Smooth muscle cell (in vitro differentiated cells): Measurements from ENCODE around the gene ALKBH3. TPM values are rescaled to one million over a fixed set of nuclear protein-coding genes. Genes with fewer than 3 reads are reported as not detected.

Experiments used
- DNase-seq: peaks from one replicate; lab custom pipeline; 2025; ENCODE audit not compliant: unreplicated experiment; lab: John Stamatoyannopoulos, UW
- H2AFZ ChIP-seq: fragments of 200-600 bp; sonication (generic); 2 replicates; pipeline ENCODE4 v1.6.0; 2016; ENCODE audit warnings: antibody characterized with exemption, low read depth, mild to moderate bottlenecking
- H3F3A ChIP-seq: fragments of 200-600 bp; sonication (generic); 2 replicates; pipeline ENCODE4 v1.6.0; 2017; ENCODE audit warnings: antibody characterized with exemption, low read depth
- H3K27ac ChIP-seq: fragments of 200-600 bp; sonication (generic); 2 replicates; pipeline ENCODE4 v1.5.1; 2016; ENCODE audit warnings: low read depth, mild to moderate bottlenecking
- H3K27me3 ChIP-seq: fragments of 200-600 bp; sonication (generic); 2 replicates; pipeline ENCODE4 v1.6.1; 2016; ENCODE audit warnings: low read depth, mild to moderate bottlenecking
- H3K36me3 ChIP-seq: fragments of 200-600 bp; sonication (generic); 2 replicates; pipeline ENCODE4 v1.5.1; 2016; ENCODE audit warnings: low read depth
- H3K4me1 ChIP-seq: fragments of 200-600 bp; sonication (generic); 2 replicates; pipeline ENCODE4 v1.5.1; 2016; ENCODE audit warnings: low read depth
- H3K4me2 ChIP-seq: fragments of 200-600 bp; sonication (generic); 2 replicates; pipeline ENCODE4 v1.6.0; 2016; ENCODE audit warnings: mild to moderate bottlenecking
- H3K4me3 ChIP-seq: fragments of 200-600 bp; sonication (generic); 2 replicates; pipeline ENCODE4 v1.5.1; 2016; ENCODE audit warnings: mild to moderate bottlenecking
- H3K79me2 ChIP-seq: fragments of 200-600 bp; sonication (generic); 2 replicates; pipeline ENCODE4 v1.6.0; 2016; ENCODE audit warnings: low read depth, mild to moderate bottlenecking
- H3K9ac ChIP-seq: fragments of 200-600 bp; sonication (generic); 2 replicates; pipeline ENCODE4 v1.6.0; 2016; ENCODE audit warnings: low read depth
- H3K9me3 ChIP-seq: fragments of 200-600 bp; sonication (generic); replicated peaks from 2 replicates; pipeline ENCODE4 v1.5.1; 2016; ENCODE audit warnings: low read depth
- H4K20me1 ChIP-seq: fragments of 200-600 bp; sonication (generic); 2 replicates; pipeline ENCODE4 v1.6.0; 2016; ENCODE audit warnings: low read depth
- WGBS: methylation state at CpG from one replicate; pipeline ENCODE4 v1.1.7; 2016; ENCODE audit warnings: low lambda C conversion rate; 5-methylcytosine and 5-hydroxymethylcytosine counted together
- polyA plus RNA-seq: library from polyadenylated mRNA; unstranded; fragments of >200 nt; fragmentation: Nextera tagmentation; extraction: Ambion mirVana; gene quantifications from 2 replicates; pipeline ENCODE4 v1.2.1, GENCODE V29; 2016
- total RNA-seq: library from RNA; depleted of rRNA; stranded (reverse); fragments of >200 nt; gene quantifications from 2 replicates; pipeline ENCODE4 v1.2.3, GENCODE V29; 2014
- TF ChIP-seq, protein P1 (sequence below): fragments of 200-600 bp; sonication (generic); IDR thresholded peaks from 2 replicates; pipeline ENCODE4 v1.5.1; 2017; ENCODE audit warnings: borderline replicate concordance, mild to moderate bottlenecking, antibody characterized with exemption; ENCODE audit not compliant: insufficient read depth, poor library complexity, severe bottlenecking

ALKBH3 gene
- total and polyA plus RNA-seq, 2 experiments from 2014 or later = 29.9 to 34.3 TPM

DNA sequence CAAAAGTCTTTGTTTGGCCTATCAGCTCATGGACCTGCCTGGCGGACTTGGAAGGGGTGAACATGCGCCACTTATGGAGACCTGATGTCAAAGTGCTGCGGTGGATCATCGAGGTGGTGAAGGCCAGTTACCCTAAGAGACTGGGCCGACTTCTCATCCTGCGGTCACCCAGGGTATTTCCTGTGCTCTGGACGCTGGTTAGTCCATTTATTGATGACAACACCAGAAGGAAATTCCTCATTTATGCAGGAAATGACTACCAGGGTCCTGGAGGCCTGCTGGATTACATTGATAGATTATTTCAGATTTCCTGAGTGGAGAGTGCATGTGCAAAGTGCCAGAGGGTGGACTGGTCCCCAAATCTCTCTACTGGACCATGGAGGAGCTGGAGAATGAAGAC lies 17.9 kb downstream of the ALKBH3 start:
- H3K4me2 ChIP-seq = no peak overlapping the region
- no peaks in the 10 kb centered on the region for H3K27me3 ChIP-seq
- no peaks in the 10 kb centered on the region for H4K20me1 ChIP-seq
- no peaks in the 10 kb centered on the region for H3K9me3 ChIP-seq
- no peak overlapping the region for H3K27ac ChIP-seq
- WGBS = 95% methylated on average over 7 of the region's 7 CpGs
- no peaks in the 10 kb centered on the region for H3K79me2 ChIP-seq
- no peak for DNase-seq
- H3K36me3 ChIP-seq = peaks cover 14% of the 10 kb centered on the region
- H3F3A ChIP-seq = no peaks in the 10 kb centered on the region
- no peak overlapping the region for H2AFZ ChIP-seq
- H3K4me3 ChIP-seq = no peak overlapping the region
- H3K9ac ChIP-seq = no peak overlapping the region
- TF ChIP-seq, protein P1, sequence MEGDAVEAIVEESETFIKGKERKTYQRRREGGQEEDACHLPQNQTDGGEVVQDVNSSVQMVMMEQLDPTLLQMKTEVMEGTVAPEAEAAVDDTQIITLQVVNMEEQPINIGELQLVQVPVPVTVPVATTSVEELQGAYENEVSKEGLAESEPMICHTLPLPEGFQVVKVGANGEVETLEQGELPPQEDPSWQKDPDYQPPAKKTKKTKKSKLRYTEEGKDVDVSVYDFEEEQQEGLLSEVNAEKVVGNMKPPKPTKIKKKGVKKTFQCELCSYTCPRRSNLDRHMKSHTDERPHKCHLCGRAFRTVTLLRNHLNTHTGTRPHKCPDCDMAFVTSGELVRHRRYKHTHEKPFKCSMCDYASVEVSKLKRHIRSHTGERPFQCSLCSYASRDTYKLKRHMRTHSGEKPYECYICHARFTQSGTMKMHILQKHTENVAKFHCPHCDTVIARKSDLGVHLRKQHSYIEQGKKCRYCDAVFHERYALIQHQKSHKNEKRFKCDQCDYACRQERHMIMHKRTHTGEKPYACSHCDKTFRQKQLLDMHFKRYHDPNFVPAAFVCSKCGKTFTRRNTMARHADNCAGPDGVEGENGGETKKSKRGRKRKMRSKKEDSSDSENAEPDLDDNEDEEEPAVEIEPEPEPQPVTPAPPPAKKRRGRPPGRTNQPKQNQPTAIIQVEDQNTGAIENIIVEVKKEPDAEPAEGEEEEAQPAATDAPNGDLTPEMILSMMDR = no peak
- H3K4me1 ChIP-seq = no peaks in the 10 kb centered on the region

DNA sequence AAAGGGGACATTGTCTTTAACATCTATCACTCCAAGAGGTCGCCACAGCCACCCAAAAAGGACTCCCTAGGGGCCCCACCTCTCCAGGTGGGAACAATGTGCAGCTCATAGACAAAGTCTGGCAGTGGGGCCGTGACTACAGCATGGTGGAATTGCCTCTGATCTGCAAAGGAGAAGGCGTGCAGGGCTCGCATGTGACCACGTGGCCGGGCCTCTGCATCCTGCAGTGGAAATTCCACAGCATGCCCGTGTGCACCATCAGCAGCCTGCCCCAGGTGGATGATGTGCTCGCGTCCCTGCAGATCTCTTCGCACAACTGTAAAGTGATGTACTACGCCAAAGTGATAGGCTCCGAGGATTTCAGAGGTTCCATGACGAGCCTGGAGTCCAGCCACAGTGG lies 18.5 kb downstream of the ALKBH3 start:
- no peak overlapping the region for H3K27ac ChIP-seq
- TF ChIP-seq, protein P1 = no peak
- peaks cover 19% of the 10 kb centered on the region for H3K36me3 ChIP-seq
- H4K20me1 ChIP-seq = no peaks in the 10 kb centered on the region
- no peak for DNase-seq
- H3K27me3 ChIP-seq = no peaks in the 10 kb centered on the region
- 92% methylated on average over 13 of the region's 13 CpGs for WGBS
- no peaks in the 10 kb centered on the region for H3F3A ChIP-seq
- H2AFZ ChIP-seq = no peak overlapping the region
- H3K9me3 ChIP-seq = no peaks in the 10 kb centered on the region
- H3K79me2 ChIP-seq = no peaks in the 10 kb centered on the region
- H3K4me1 ChIP-seq = no peaks in the 10 kb centered on the region
- H3K9ac ChIP-seq = no peak overlapping the region
- no peak overlapping the region for H3K4me3 ChIP-seq
- no peak overlapping the region for H3K4me2 ChIP-seq

DNA sequence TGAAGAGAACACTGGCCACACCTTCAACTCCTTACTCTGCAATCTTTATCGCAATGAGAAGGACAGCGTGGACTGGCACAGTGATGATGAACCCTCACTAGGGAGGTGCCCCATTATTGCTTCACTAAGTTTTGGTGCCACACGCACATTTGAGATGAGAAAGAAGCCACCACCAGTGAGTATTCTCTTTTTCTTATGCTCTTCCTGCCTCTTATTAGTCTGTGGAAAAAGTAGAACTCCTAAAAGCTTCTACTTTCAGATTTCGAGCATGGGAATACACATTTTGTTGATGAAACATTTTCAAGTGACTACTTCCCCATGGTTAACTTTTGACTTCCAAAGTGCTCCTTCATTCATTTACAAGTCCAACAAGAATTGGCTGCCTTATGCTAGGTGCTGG lies 20.9 kb downstream of the ALKBH3 start:
- H3K4me2 ChIP-seq = no peak overlapping the region
- H3K4me1 ChIP-seq = no peaks in the 10 kb centered on the region
- H3K4me3 ChIP-seq = no peak overlapping the region
- no peak for DNase-seq
- no peaks in the 10 kb centered on the region for H3K79me2 ChIP-seq
- peaks cover 24% of the 10 kb centered on the region for H3K36me3 ChIP-seq
- H2AFZ ChIP-seq = no peak overlapping the region
- H3K27me3 ChIP-seq = no peaks in the 10 kb centered on the region
- no peak overlapping the region for H3K9ac ChIP-seq
- H3F3A ChIP-seq = no peaks in the 10 kb centered on the region
- no peaks in the 10 kb centered on the region for H4K20me1 ChIP-seq
- WGBS = 96% methylated on average over 4 of the region's 4 CpGs
- H3K9me3 ChIP-seq = no peaks in the 10 kb centered on the region
- H3K27ac ChIP-seq = no peak overlapping the region
- TF ChIP-seq, protein P1 = no peak

DNA sequence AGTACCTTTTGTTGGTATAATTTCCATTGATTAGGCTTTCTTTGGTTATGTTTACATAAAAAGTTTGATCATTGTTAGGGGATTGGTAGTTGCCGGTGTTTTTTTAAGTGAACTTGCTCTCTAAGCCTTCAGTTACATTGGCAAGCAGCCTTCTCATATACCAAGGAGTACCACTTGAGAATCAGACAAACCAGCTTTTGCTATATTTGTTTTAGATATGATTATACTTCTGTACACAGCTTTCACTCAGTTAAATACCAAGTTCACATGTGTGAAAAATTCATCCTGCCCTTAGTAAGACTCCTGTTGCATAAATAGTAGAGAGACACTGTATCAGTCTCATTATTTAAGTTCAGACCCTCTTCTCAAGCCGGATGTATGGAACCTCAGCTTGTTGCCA lies 22.4 kb downstream of the ALKBH3 start:
- Histone ChIP-seq H3K27ac (no peak overlapping the region), H3K9ac (no peak overlapping the region), H3F3A (no peaks in the 10 kb centered on the region), H3K4me3 (no peak overlapping the region), H3K27me3 (no peaks in the 10 kb centered on the region), H3K36me3 (peaks cover 16% of the 10 kb centered on the region), H3K79me2 (no peaks in the 10 kb centered on the region), H3K4me2 (no peak overlapping the region), H3K4me1 (no peaks in the 10 kb centered on the region), H4K20me1 (peaks cover 7% of the 10 kb centered on the region), H2AFZ (no peak overlapping the region), H3K9me3 (no peaks in the 10 kb centered on the region)
- 94% methylated on average over 2 of the region's 2 CpGs for WGBS
- TF ChIP-seq, protein P1 = no peak
- DNase-seq = no peak
